ENCODE results near the gene CACNA1G. TPM values are rescaled to one million over a fixed set of nuclear protein-coding genes. Genes with fewer than 3 reads are reported as not detected.

The CACNA1G gene
- total RNA-seq, 1 donor from 2014 or later: 0.13 TPM

- DNase-seq (ENCODE audit: low spot score): no peak
- intact Hi-C loops (cut with DNase I): no loop called here
Measured at GRCh38 chr17:50657627-50658026, 97.1 kb downstream of the CACNA1G start.

- DNase-seq (ENCODE audit: low spot score): no peak
- intact Hi-C loops (cut with DNase I): no loop called here
Measured at GRCh38 chr17:50658616-50659015, 98.1 kb downstream of the CACNA1G start.

GRCh38 chr17:50659179-50659578, 98.7 kb downstream of the CACNA1G start:
- intact Hi-C loops (cut with DNase I): no loop called here
- DNase-seq (ENCODE audit: low spot score): no peak

GRCh38 chr17:50660042-50660886, 99.7 kb downstream of the CACNA1G start:
- DNase-seq (ENCODE audit: low spot score): no peak
- intact Hi-C loops (cut with DNase I): no loop called here

GRCh38 chr17:50660887-50661345, 100.4 kb downstream of the CACNA1G start:
- intact Hi-C loops (cut with DNase I): no loop called here
- no peak for DNase-seq (ENCODE audit: low spot score)

- intact Hi-C loops (cut with DNase I): no loop called here
- no peak for DNase-seq (ENCODE audit: low spot score)
Measured at GRCh38 chr17:50661348-50661747, 100.8 kb downstream of the CACNA1G start.

GRCh38 chr17:50661795-50662391, 101.4 kb downstream of the CACNA1G start:
- intact Hi-C loops (cut with DNase I): no loop called here
- no peak for DNase-seq (ENCODE audit: low spot score)

- intact Hi-C loops (cut with DNase I): no loop called here
- no peak for DNase-seq (ENCODE audit: low spot score)
Measured at GRCh38 chr17:50662632-50663225, 102.2 kb downstream of the CACNA1G start.

- no peak for DNase-seq (ENCODE audit: low spot score)
- intact Hi-C loops (cut with DNase I): no loop called here
Measured at GRCh38 chr17:50663812-50664374, 103.4 kb downstream of the CACNA1G start.

GRCh38 chr17:50664788-50665458, 104.4 kb downstream of the CACNA1G start:
- intact Hi-C loops (cut with DNase I): no loop called here
- DNase-seq (ENCODE audit: low spot score): no peak

- DNase-seq (ENCODE audit: low spot score): no peak
- intact Hi-C loops (cut with DNase I): no loop called here
Measured at GRCh38 chr17:50665838-50666237, 105.3 kb downstream of the CACNA1G start.

- intact Hi-C loops (cut with DNase I): no loop called here
- no peak for DNase-seq (ENCODE audit: low spot score)
Measured at GRCh38 chr17:50666316-50666715, 105.8 kb downstream of the CACNA1G start.

GRCh38 chr17:50667259-50668024, 106.9 kb downstream of the CACNA1G start:
- intact Hi-C loops (cut with DNase I): no loop called here

GRCh38 chr17:50668025-50668837, 107.7 kb downstream of the CACNA1G start:
- DNase-seq (ENCODE audit: low spot score): no peak
- intact Hi-C loops (cut with DNase I): no loop called here

More at GRCh38 chr17:50667259-50668024, 106.9 kb downstream of the CACNA1G start:
- no peak for DNase-seq (ENCODE audit: low spot score)

- intact Hi-C loops (cut with DNase I): no loop called here
- no peak for DNase-seq (ENCODE audit: low spot score)
Measured at GRCh38 chr17:50668838-50669581, 108.5 kb downstream of the CACNA1G start.

GRCh38 chr17:50672071-50672470, 111.6 kb downstream of the CACNA1G start:
- intact Hi-C loops (cut with DNase I): no loop called here
- DNase-seq (ENCODE audit: low spot score): no peak

GRCh38 chr17:50672831-50673551, 112.5 kb downstream of the CACNA1G start:
- intact Hi-C loops (cut with DNase I): no loop called here
- DNase-seq (ENCODE audit: low spot score): no peak
